ENCODE data around the gene KCNIP2.

DNA sequence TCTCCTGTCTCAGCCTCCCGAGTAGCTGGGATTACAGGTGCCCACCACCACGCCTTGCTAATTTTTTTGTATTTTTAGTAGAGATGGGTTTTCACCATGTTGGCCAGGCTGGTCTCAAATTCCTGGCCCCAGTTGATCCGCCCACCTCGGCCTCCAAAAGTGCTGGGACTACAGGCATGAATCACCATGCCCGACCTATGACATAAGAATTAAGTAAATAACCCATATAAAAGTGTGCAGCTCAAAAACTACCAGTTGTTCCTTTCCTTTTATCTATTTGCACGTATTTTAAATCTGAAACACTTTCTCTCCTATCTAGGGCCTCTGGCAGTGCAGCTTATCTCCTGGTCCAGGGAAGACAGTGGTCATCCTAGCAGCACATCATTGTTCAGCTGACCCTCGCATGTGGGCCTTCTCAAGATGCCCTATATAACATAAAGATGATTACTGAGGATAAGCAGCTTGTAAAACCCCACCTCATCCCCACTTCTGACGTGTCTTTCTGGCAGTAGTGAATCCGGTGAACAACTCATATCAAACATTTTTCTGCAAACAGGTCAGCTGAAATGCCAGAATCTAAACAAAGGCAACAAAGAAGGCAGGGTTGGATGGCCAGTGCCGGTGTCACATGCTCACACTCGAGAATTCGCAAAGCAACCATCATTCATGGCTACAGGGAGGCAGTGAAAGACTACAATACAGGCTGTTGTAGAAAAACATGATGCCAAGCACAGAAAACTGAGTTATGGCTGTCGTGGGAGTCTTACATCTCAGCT, 36.0 kb upstream of the KCNIP2 start:
- TF ChIP-seq, protein P1, sequence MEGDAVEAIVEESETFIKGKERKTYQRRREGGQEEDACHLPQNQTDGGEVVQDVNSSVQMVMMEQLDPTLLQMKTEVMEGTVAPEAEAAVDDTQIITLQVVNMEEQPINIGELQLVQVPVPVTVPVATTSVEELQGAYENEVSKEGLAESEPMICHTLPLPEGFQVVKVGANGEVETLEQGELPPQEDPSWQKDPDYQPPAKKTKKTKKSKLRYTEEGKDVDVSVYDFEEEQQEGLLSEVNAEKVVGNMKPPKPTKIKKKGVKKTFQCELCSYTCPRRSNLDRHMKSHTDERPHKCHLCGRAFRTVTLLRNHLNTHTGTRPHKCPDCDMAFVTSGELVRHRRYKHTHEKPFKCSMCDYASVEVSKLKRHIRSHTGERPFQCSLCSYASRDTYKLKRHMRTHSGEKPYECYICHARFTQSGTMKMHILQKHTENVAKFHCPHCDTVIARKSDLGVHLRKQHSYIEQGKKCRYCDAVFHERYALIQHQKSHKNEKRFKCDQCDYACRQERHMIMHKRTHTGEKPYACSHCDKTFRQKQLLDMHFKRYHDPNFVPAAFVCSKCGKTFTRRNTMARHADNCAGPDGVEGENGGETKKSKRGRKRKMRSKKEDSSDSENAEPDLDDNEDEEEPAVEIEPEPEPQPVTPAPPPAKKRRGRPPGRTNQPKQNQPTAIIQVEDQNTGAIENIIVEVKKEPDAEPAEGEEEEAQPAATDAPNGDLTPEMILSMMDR (IDR thresholded peaks at IDR 0.05) = no peak
- TF ChIP-seq TCF7L2 (IDR thresholded peaks at IDR 0.05; ENCODE audit: low read depth, low read length) = no peak

Data from Panc1 (cell line).